Mesenchymal stem cell (in vitro differentiated cells and primary cell): ENCODE data around the gene TRIP13. TPM values are rescaled to one million over a fixed set of nuclear protein-coding genes. Genes with fewer than 3 reads are reported as not detected.
"Not testable (repeated sequence)": the region's sequence is repeated elsewhere in the genome, so short reads cannot be mapped to it uniquely, and the experiment has no call there.

ENCODE experiments used
- DNase-seq: peaks from one replicate; pipeline ENCODE4 v3.0.0-alpha.2; 2013
- H2AFZ ChIP-seq: one replicate; pipeline ENCODE4 v1.6.1; 2013; ENCODE audit warnings: low read depth, mild to moderate bottlenecking, control low read depth, inconsistent platforms, low read length, moderate library complexity
- H2AK5ac ChIP-seq: 2 replicates; pipeline ENCODE4 v1.6.1; 2013; ENCODE audit warnings: low read length, moderate library complexity, mild to moderate bottlenecking, inconsistent platforms; ENCODE audit not compliant: severe bottlenecking
- H2BK120ac ChIP-seq: one replicate; pipeline ENCODE4 v1.6.1; 2013; ENCODE audit warnings: low read depth, mild to moderate bottlenecking, inconsistent platforms, low read length, moderate library complexity
- H2BK12ac ChIP-seq, 2 experiments: one replicate each; pipeline ENCODE4 v1.6.1; 2013; ENCODE audit warnings: inconsistent platforms in 2 of 2, low read length in 2 of 2, mild to moderate bottlenecking in 2 of 2, moderate library complexity in 2 of 2, control low read depth in 1 of 2
- H2BK15ac ChIP-seq: one replicate; pipeline ENCODE4 v1.6.1; 2013; ENCODE audit warnings: mild to moderate bottlenecking, low read depth, inconsistent platforms; ENCODE audit not compliant: poor library complexity, severe bottlenecking
- H2BK5ac ChIP-seq: 2 replicates; pipeline ENCODE4 v1.6.1; 2013; ENCODE audit warnings: low read depth, mild to moderate bottlenecking, low read length, control low read depth, inconsistent platforms; ENCODE audit not compliant: poor library complexity, severe bottlenecking
- H3K14ac ChIP-seq, 2 experiments: one replicate each; pipeline ENCODE4 v1.6.1; 2013; ENCODE audit warnings: inconsistent platforms in 2 of 2, low read length in 2 of 2, control low read depth in 1 of 2, mild to moderate bottlenecking in 1 of 2, moderate library complexity in 1 of 2
- H3K18ac ChIP-seq, 2 experiments: one replicate each; pipeline ENCODE4 v1.6.1; 2013; ENCODE audit warnings: inconsistent platforms in 2 of 2, low read length in 2 of 2, control low read depth in 1 of 2, low read depth in 1 of 2, mild to moderate bottlenecking in 1 of 2
- H3K23ac ChIP-seq, 2 experiments: one replicate each; pipeline ENCODE4 v1.6.1; 2013; ENCODE audit warnings: inconsistent platforms in 2 of 2, low read length in 2 of 2, mild to moderate bottlenecking in 2 of 2, moderate library complexity in 2 of 2, control low read depth in 1 of 2
- H3K27ac ChIP-seq: 2 replicates; pipeline ENCODE4 v1.5.1; 2013; ENCODE audit warnings: mild to moderate bottlenecking, moderate library complexity, low read length, control low read depth, inconsistent platforms; ENCODE audit not compliant: poor library complexity, severe bottlenecking
- H3K27me3 ChIP-seq, 2 experiments: 2 replicates each; pipeline versions ENCODE4 v1.6.1 to v1.7.0; 2013; ENCODE audit warnings: low read length in 2 of 2, mild to moderate bottlenecking in 2 of 2, moderate library complexity in 2 of 2, control low read depth in 1 of 2, inconsistent platforms in 1 of 2; ENCODE audit not compliant: control insufficient read depth in 1 of 2, insufficient read depth in 1 of 2
- H3K36me3 ChIP-seq, 2 experiments: 2 replicates each; pipeline versions ENCODE4 v1.6.1 to v1.7.0; 2013; ENCODE audit warnings: low read length in 2 of 2, control low read depth in 1 of 2, inconsistent platforms in 1 of 2, low read depth in 1 of 2, mild to moderate bottlenecking in 1 of 2; ENCODE audit not compliant: insufficient read depth in 2 of 2, control insufficient read depth in 1 of 2
- H3K4ac ChIP-seq, 2 experiments: one replicate each; pipeline ENCODE4 v1.6.1; 2013; ENCODE audit warnings: inconsistent platforms in 2 of 2, low read length in 2 of 2, mild to moderate bottlenecking in 2 of 2, moderate library complexity in 2 of 2, control low read depth in 1 of 2, low read depth in 1 of 2
- H3K4me1 ChIP-seq: 2 replicates; pipeline ENCODE4 v1.6.1; 2013; ENCODE audit warnings: low read depth, low read length, control low read depth; ENCODE audit not compliant: control insufficient read depth, insufficient read depth
- H3K4me2 ChIP-seq: 2 replicates; pipeline ENCODE4 v1.6.1; 2013; ENCODE audit warnings: low read length, mild to moderate bottlenecking, inconsistent platforms; ENCODE audit not compliant: poor library complexity, severe bottlenecking
- H3K4me3 ChIP-seq, 2 experiments: 2 replicates each; pipeline versions ENCODE4 v1.5.1 to v1.7.0; 2013; ENCODE audit warnings: low read length in 2 of 2, mild to moderate bottlenecking in 2 of 2, control low read depth in 1 of 2, low read depth in 1 of 2; ENCODE audit not compliant: insufficient read depth in 1 of 2
- H3K79me1 ChIP-seq: replicated peaks from 2 replicates; pipeline ENCODE4 v1.6.1; 2013; ENCODE audit warnings: mild to moderate bottlenecking, control low read depth, low read length, inconsistent platforms; ENCODE audit not compliant: poor library complexity, severe bottlenecking
- H3K9ac ChIP-seq: 2 replicates; pipeline ENCODE4 v1.7.0; 2013; ENCODE audit warnings: mild to moderate bottlenecking, low read length, moderate library complexity
- H3K9me3 ChIP-seq: 2 replicates; pipeline ENCODE4 v1.7.0; 2013; ENCODE audit warnings: mild to moderate bottlenecking, low read length; ENCODE audit not compliant: control insufficient read depth
- H4K8ac ChIP-seq: one replicate; pipeline ENCODE4 v1.6.1; 2013; ENCODE audit warnings: inconsistent platforms, mild to moderate bottlenecking, low read length, moderate library complexity
- H4K91ac ChIP-seq: one replicate; pipeline ENCODE4 v1.6.1; 2013; ENCODE audit warnings: mild to moderate bottlenecking, low read length, inconsistent platforms
- WGBS: methylation state at CpG from one replicate; pipeline ENCODE4 v1.1.7; 2013; ENCODE audit warnings: mixed read lengths; 5-methylcytosine and 5-hydroxymethylcytosine counted together
- polyA plus RNA-seq, 2 experiments: library from polyadenylated mRNA; stranded (reverse); fragments of 200-250 nt; gene quantifications; one replicate each; pipeline ENCODE4 v1.2.3, GENCODE V29; 2013

Gene TRIP13, protein sequence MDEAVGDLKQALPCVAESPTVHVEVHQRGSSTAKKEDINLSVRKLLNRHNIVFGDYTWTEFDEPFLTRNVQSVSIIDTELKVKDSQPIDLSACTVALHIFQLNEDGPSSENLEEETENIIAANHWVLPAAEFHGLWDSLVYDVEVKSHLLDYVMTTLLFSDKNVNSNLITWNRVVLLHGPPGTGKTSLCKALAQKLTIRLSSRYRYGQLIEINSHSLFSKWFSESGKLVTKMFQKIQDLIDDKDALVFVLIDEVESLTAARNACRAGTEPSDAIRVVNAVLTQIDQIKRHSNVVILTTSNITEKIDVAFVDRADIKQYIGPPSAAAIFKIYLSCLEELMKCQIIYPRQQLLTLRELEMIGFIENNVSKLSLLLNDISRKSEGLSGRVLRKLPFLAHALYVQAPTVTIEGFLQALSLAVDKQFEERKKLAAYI
- polyA plus RNA-seq (2013, experiment 1 of 2) = 5.7 TPM
- 5.7 TPM for polyA plus RNA-seq (2013, experiment 2 of 2)

GRCh38 chr5:892394-893136 lies at the start of gene TRIP13, which contains the start of gene BRD9:
TSS of gene TRIP13 (plus strand) at chr5:892884. CDS start at chr5:892999, 115 bp downstream.
TSS of gene BRD9 (minus strand) at chr5:892801. CDS start at chr5:892657, 144 bp downstream.
- H2AFZ ChIP-seq = peak within 1 kb of the TSS; percentile 96
- peak within 1 kb of the TSS; percentile 98 for H3K4me3 ChIP-seq
- H3K4me1 ChIP-seq = peaks cover 25% of the 10 kb centered on the region

GRCh38 chr5:843371-843770 lies 49.3 kb upstream of the TRIP13 start:
- not testable (repeated sequence) for DNase-seq, H2BK12ac ChIP-seq, H3K4me1 ChIP-seq, H3K9me3 ChIP-seq, H3K14ac ChIP-seq, H2BK120ac ChIP-seq, H4K91ac ChIP-seq, H2BK15ac ChIP-seq, H3K18ac ChIP-seq, H3K9ac ChIP-seq, H3K36me3 ChIP-seq, H2BK5ac ChIP-seq, H4K8ac ChIP-seq, H3K23ac ChIP-seq, H3K27ac ChIP-seq, H2AK5ac ChIP-seq, H3K4me3 ChIP-seq, H3K4me2 ChIP-seq, H3K4ac ChIP-seq, H3K79me1 ChIP-seq, H2AFZ ChIP-seq, H3K27me3 ChIP-seq
- WGBS = no CpG with 5 or more reads among the region's 26 CpGs

More at GRCh38 chr5:892394-893136, at the start of gene TRIP13, which contains the start of gene BRD9:
- H3K4me2 ChIP-seq = peak within 1 kb of the TSS; percentile 90
- H4K91ac ChIP-seq = peak within 1 kb of the TSS; percentile 99
- H3K36me3 ChIP-seq = peaks cover 38 to 50% of the 10 kb centered on the region in 2 experiments
- H3K79me1 ChIP-seq = peaks cover 55% of the 10 kb centered on the region
- H2BK15ac ChIP-seq = peak within 1 kb of the TSS; percentile 97
- H3K14ac ChIP-seq = peak within 1 kb of the TSS; percentile 63 to 94
- peak within 1 kb of the TSS; percentile 84 to 99 for H3K18ac ChIP-seq
- peak; percentile 76 for DNase-seq
- no peaks in the 10 kb centered on the region for H3K9me3 ChIP-seq
- no peaks in the 10 kb centered on the region for H3K27me3 ChIP-seq
- peak within 1 kb of the TSS; percentile 96 for H3K9ac ChIP-seq
- peak within 1 kb of the TSS; percentile 6 for H3K27ac ChIP-seq
- H4K8ac ChIP-seq = peak within 1 kb of the TSS; percentile 100
- H3K23ac ChIP-seq = peak within 1 kb of the TSS in 1 of 2 experiments; percentile 46
- peak within 1 kb of the TSS in 1 of 2 experiments; percentile 8 for H2BK12ac ChIP-seq
- peak within 1 kb of the TSS; percentile 87 to 99 for H3K4ac ChIP-seq
- peak within 1 kb of the TSS; percentile 90 for H2BK5ac ChIP-seq
- peak within 1 kb of the TSS; percentile 98 for H2BK120ac ChIP-seq
- under 1% methylated on average over 63 of the region's 91 CpGs for WGBS
- H2AK5ac ChIP-seq = no peak within 1 kb of the TSS

DNA sequence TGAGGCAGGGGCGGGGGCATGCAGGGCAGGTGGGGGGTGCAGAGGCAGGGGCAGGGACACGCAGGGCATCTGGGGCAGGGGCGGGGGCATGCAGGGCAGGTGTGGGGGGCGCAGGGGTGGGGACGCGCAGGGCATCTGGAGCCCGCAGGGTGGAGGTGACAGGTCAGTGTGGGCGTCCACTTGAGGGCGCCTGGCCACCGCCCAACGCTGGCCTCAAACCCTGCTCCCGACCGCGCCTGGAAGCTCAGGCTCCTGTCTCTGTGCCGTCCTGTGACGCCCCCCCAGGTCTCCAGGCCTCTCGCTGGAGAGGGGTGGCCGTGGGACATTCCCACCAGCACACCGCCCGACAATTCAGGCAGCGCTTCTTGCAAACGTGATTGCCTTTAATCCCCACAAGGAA lies 48.8 kb upstream of the TRIP13 start:
- DNase-seq, H3K4me2 ChIP-seq, H2AFZ ChIP-seq, H3K9me3 ChIP-seq, H3K27me3 ChIP-seq, H3K23ac ChIP-seq, H3K4me1 ChIP-seq, H4K8ac ChIP-seq, H3K27ac ChIP-seq, H2BK15ac ChIP-seq, H3K9ac ChIP-seq, H3K4me3 ChIP-seq, H3K36me3 ChIP-seq, H3K4ac ChIP-seq, H4K91ac ChIP-seq, H2BK120ac ChIP-seq, H2BK12ac ChIP-seq, H2AK5ac ChIP-seq, H2BK5ac ChIP-seq, H3K79me1 ChIP-seq, H3K18ac ChIP-seq: not testable (repeated sequence)
- 89% methylated on average over 21 of the region's 22 CpGs for WGBS
- peak overlapping the region in 1 of 2 experiments; percentile 48 for H3K14ac ChIP-seq

DNA sequence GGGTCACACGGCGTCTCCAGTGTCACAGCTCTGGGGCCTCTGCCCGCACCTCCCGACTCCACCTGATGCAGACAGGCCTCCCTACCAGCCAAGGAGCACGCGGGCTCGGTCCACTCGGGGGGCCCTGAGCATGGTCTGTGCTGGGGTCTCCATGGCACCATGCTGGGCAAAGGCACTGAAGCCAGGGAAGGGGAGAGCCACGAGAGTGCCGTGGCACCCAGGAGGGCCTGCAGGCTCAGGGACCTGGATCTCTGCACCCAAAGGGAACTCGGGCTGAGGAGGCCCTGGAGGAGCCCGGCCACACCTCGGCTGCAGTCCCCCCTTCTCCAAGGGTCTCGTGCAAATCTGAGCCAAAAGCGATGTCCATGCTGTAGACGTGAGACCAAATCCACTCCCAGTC lies 48.3 kb upstream of the TRIP13 start:
- H4K8ac ChIP-seq, H2BK5ac ChIP-seq, H3K4me1 ChIP-seq, DNase-seq, H2AK5ac ChIP-seq, H3K4me2 ChIP-seq, H3K36me3 ChIP-seq, H2BK120ac ChIP-seq, H2AFZ ChIP-seq, H3K4ac ChIP-seq, H3K23ac ChIP-seq, H2BK15ac ChIP-seq, H3K9ac ChIP-seq, H3K27me3 ChIP-seq, H3K27ac ChIP-seq, H3K79me1 ChIP-seq, H4K91ac ChIP-seq, H3K9me3 ChIP-seq, H2BK12ac ChIP-seq, H3K4me3 ChIP-seq, H3K18ac ChIP-seq, H3K14ac ChIP-seq: not testable (repeated sequence)
- 91% methylated on average over 14 of the region's 16 CpGs for WGBS
